AG04450 (cell line): Measurements from ENCODE around the gene LAMA5. TPM values are rescaled to one million over a fixed set of nuclear protein-coding genes. Genes with fewer than 3 reads are reported as not detected.

ENCODE experiments used
- CTCF ChIA-PET: fragments of 300-600, 350-600 bp; formaldehyde crosslinking; extraction: SDS; loops from one replicate; lab custom pipeline; 2022; ENCODE audit warnings: antibody characterized with exemption, inconsistent platforms; lab: Charles Lee
- POLR2A ChIA-PET: fragments of 350-600 bp; formaldehyde crosslinking; extraction: SDS; loops from one replicate; lab custom pipeline; 2021; ENCODE audit warnings: antibody characterized with exemption, inconsistent platforms; lab: Yijun Ruan, JAX
- DNase-seq: peaks from one replicate; pipeline ENCODE4 v3.0.0-alpha.2; 2011; ENCODE audit warnings: low read depth, low spot score
- H3K27ac ChIP-seq: one replicate; pipeline ENCODE4 v1.5.1; 2012; ENCODE audit warnings: low read depth, low read length, control low read depth
- H3K27me3 ChIP-seq: one replicate; pipeline ENCODE4 v1.6.0; 2012; ENCODE audit warnings: low read length; ENCODE audit not compliant: control insufficient read depth, insufficient read depth
- H3K4me3 ChIP-seq: 2 replicates; pipeline ENCODE4 v1.5.1; 2011; ENCODE audit warnings: mild to moderate bottlenecking, low read depth, low read length, control low read depth
- H3K9me3 ChIP-seq: 2 replicates; pipeline ENCODE4 v1.5.1; 2012; ENCODE audit warnings: low read length; ENCODE audit not compliant: control insufficient read depth, insufficient read depth
- polyA plus RNA-seq: library from polyadenylated mRNA; depleted of rRNA; stranded (reverse); fragments of >200 nt; gene quantifications from 2 replicates; pipeline ENCODE4 v1.2.3, GENCODE V29; 2011
- TF ChIP-seq, protein P1 (sequence below): IDR thresholded peaks from 2 replicates; pipeline ENCODE4 v1.5.1; 2011; ENCODE audit warnings: low read depth, low read length, control low read depth, inconsistent platforms

The LAMA5 gene
- polyA plus RNA-seq, 1 experiment: 1.9 TPM

- TF ChIP-seq, protein P1, sequence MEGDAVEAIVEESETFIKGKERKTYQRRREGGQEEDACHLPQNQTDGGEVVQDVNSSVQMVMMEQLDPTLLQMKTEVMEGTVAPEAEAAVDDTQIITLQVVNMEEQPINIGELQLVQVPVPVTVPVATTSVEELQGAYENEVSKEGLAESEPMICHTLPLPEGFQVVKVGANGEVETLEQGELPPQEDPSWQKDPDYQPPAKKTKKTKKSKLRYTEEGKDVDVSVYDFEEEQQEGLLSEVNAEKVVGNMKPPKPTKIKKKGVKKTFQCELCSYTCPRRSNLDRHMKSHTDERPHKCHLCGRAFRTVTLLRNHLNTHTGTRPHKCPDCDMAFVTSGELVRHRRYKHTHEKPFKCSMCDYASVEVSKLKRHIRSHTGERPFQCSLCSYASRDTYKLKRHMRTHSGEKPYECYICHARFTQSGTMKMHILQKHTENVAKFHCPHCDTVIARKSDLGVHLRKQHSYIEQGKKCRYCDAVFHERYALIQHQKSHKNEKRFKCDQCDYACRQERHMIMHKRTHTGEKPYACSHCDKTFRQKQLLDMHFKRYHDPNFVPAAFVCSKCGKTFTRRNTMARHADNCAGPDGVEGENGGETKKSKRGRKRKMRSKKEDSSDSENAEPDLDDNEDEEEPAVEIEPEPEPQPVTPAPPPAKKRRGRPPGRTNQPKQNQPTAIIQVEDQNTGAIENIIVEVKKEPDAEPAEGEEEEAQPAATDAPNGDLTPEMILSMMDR: no peak
- no peak for DNase-seq
- Histone ChIP-seq H3K9me3 (peaks cover 16% of the 10 kb centered on the region), H3K27me3 (no peaks in the 10 kb centered on the region), H3K4me3 (no peak overlapping the region), H3K27ac (no peak overlapping the region)
- ChIA-PET CTCF (interaction anchor here (1.6 to 2.4 kb wide), 2 partner anchors 13 to 69 kb away, joined by 6 to 16 read pairs; no protein-coding TSS in a partner anchor), POLR2A (no interaction called here)
Measured at GRCh38 chr20:62369815-62370114, 2.7 kb upstream of the LAMA5 start.

DNA sequence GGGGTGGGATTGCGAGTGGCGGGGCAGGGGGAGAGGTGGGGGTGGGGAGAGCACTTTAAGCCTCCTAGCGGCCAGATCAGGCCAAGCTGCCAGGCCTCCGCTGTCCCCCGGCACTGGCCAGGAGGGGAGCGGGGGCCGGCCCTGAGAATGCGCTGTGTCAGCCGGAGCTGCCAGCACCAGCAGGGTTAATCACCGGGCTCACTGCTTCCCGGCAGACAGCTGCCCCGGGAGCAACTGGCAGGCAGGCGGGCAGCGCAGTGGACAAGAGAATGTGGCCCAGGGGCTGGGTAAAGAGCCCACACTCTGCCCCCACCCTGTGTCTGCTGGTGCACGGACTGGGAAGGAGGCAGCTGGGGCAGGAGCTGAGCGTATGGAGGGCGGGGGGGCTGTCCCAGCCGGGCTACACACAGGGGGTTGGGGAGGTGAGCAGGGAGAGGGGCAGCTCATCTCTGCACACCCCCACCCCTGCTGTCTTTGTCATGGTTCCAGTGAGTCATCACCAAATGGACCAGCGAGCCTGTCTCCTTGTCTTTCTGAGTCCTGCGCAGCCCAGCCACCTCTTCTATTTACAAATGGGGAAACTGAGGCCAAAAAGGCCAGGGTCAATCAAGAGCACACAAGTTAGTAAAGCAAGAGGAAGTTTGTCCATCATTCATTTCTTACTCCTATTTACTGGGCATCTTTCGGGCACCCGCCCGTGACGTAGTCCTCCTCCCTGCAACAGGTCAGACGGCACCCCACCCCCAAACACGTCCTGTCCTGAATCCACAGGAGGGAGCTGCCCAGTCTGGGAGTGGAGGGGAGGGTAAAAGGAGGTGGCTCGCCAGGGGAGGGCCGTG lies 2.1 kb upstream of the LAMA5 start:
- POLR2A ChIA-PET: interaction anchor here (0.7 to 1.4 kb wide), 4 partner anchors 11 to 52 kb away, joined by 4 to 6 read pairs (median 4); partner anchors contain the start of gene RPS21
- CTCF ChIA-PET: interaction anchor here (0.8 to 2.4 kb wide), 5 partner anchors 14 to 68 kb away, joined by 3 to 16 read pairs (median 6); no protein-coding TSS in a partner anchor
- Histone ChIP-seq H3K9me3 (peaks cover 15% of the 10 kb centered on the region), H3K27me3 (no peaks in the 10 kb centered on the region), H3K27ac (peak overlapping the region; percentile 21), H3K4me3 (peak overlapping the region; percentile 39)
- no peak for DNase-seq
- TF ChIP-seq, protein P1: peak; percentile 37

GRCh38 chr20:62368392-62368975 lies 1.4 kb upstream of the LAMA5 start:
- TF ChIP-seq, protein P1: no peak
- POLR2A ChIA-PET: interaction anchor here (0.7 to 1.4 kb wide), 5 partner anchors 11 to 52 kb away, joined by 3 to 6 read pairs (median 4); partner anchors contain the start of gene RPS21
- Histone ChIP-seq H3K9me3 (peaks cover 8% of the 10 kb centered on the region), H3K27ac (no peak overlapping the region), H3K4me3 (peak overlapping the region; percentile 39), H3K27me3 (no peaks in the 10 kb centered on the region)
- CTCF ChIA-PET: interaction anchor here (0.6 to 2.4 kb wide), 6 partner anchors 14 to 68 kb away, joined by 3 to 16 read pairs (median 4); partner anchors contain the start of gene RPS21
- DNase-seq: no peak

- CTCF ChIA-PET: interaction anchor here (0.6 to 2.4 kb wide), 4 partner anchors 15 to 67 kb away, joined by 3 to 16 read pairs (median 6); partner anchors contain the start of gene RPS21
Measured at GRCh38 chr20:62367633-62368391, 700 bp upstream of the LAMA5 start.

More at GRCh38 chr20:62367633-62368391, 700 bp upstream of the LAMA5 start:
- peaks cover 5% of the 10 kb centered on the region; the same call in 1 of the 2 replicates for H3K9me3 ChIP-seq
- POLR2A ChIA-PET: interaction anchor here (0.6 to 1.4 kb wide), 6 partner anchors 10 to 51 kb away, joined by 3 to 9 read pairs (median 4); partner anchors contain the start of gene RPS21
- no peak overlapping the region for H3K27ac ChIP-seq
- TF ChIP-seq, protein P1: no peak
- H3K4me3 ChIP-seq: peak overlapping the region; percentile 32
- H3K27me3 ChIP-seq: no peaks in the 10 kb centered on the region
- DNase-seq: no peak
